GM12878 (cell line): ENCODE measurements around the gene SCYL1. TPM values are rescaled to one million over a fixed set of nuclear protein-coding genes. Genes with fewer than 3 reads are reported as not detected.

Experiments
- ATAC-seq: fragments of 200-7000 bp; cut with Tn5 transposase; 3 replicates; pipeline ENCODE4 v1.9.1; 2020; ENCODE audit warnings: mild to moderate bottlenecking, moderate library complexity
- BruUV-seq: library from RNA; stranded (reverse); fragments of 400-500 nt; replicated peaks from 2 replicates; lab custom pipeline; 2021; lab: Mats Ljungman, UMichigan
- CTCF ChIA-PET: fragments of 300-600 bp; sonication (Branson Sonifier 250); formaldehyde crosslinking; extraction: SDS; loops from one replicate; lab custom pipeline; 2021; ENCODE audit warnings: inconsistent platforms; lab: Yijun Ruan, JAX
- POLR2A ChIA-PET: fragments of 350-600 bp; formaldehyde crosslinking; extraction: SDS; loops from one replicate; lab custom pipeline; 2021; ENCODE audit warnings: inconsistent platforms; lab: Charles Lee
- RAD21 ChIA-PET: fragments of 300-600 bp; sonication (Branson Sonifier 250); formaldehyde crosslinking; loops from one replicate; lab custom pipeline; 2023; ENCODE audit warnings: antibody characterized with exemption; ENCODE audit not compliant: unreplicated experiment; lab: Charles Lee
- SMC1A ChIA-PET: fragments of 300-600 bp; sonication (Branson Sonifier 250); formaldehyde crosslinking; loops from one replicate; lab custom pipeline; 2023; ENCODE audit not compliant: unreplicated experiment, uncharacterized antibody; lab: Charles Lee
- DNase-seq: peaks from one replicate; pipeline ENCODE4 v3.0.0-alpha.2; 2011; ENCODE audit warnings: low read depth, low spot score
- FAIRE-seq: peaks from 3 replicates; lab custom pipeline; 2011; peaks lifted over from hg19 to GRCh38; lab: Jason Lieb, UNC
- H2AFZ ChIP-seq: 2 replicates; pipeline ENCODE4 v1.6.0; 2011; ENCODE audit warnings: low read depth, low read length, control low read depth; ENCODE audit not compliant: control insufficient read depth
- H3K27ac ChIP-seq: 2 replicates; pipeline ENCODE4 v1.5.1; 2011; ENCODE audit warnings: control low read depth; ENCODE audit not compliant: control insufficient read depth, insufficient read depth
- H3K27me3 ChIP-seq, 2 experiments: replicated peaks in 1 of 2; 2 replicates each; pipeline versions ENCODE4 v1.6.0 to v1.6.1; 2011; ENCODE audit warnings: low read length in 1 of 2; ENCODE audit not compliant: control insufficient read depth in 2 of 2, insufficient read depth in 2 of 2
- H3K36me3 ChIP-seq, 2 experiments: 2 replicates each; pipeline ENCODE4 v1.5.1; 2011; ENCODE audit warnings: low read length in 1 of 2; ENCODE audit not compliant: control insufficient read depth in 2 of 2, insufficient read depth in 2 of 2
- H3K4me1 ChIP-seq: 2 replicates; pipeline ENCODE4 v1.6.1; 2011; ENCODE audit warnings: mild to moderate bottlenecking, low read length, moderate library complexity, mixed read lengths; ENCODE audit not compliant: control insufficient read depth, insufficient read depth
- H3K4me2 ChIP-seq: 2 replicates; pipeline ENCODE4 v1.6.0; 2011; ENCODE audit warnings: control low read depth; ENCODE audit not compliant: control insufficient read depth, insufficient read depth
- H3K4me3 ChIP-seq: fragments of 200-600 bp; sonication (generic); 2 replicates; pipeline ENCODE4 v1.5.1; 2016
- H3K79me2 ChIP-seq: 2 replicates; pipeline ENCODE4 v1.6.0; 2011; ENCODE audit warnings: low read length; ENCODE audit not compliant: control insufficient read depth, insufficient read depth
- H3K9ac ChIP-seq: 2 replicates; pipeline ENCODE4 v1.8.0; 2011; ENCODE audit warnings: low read length, control low read depth, mixed read lengths; ENCODE audit not compliant: control insufficient read depth, insufficient read depth
- H3K9me3 ChIP-seq: replicated peaks from 3 replicates; pipeline ENCODE4 v1.5.1; 2011; ENCODE audit warnings: mild to moderate bottlenecking, low read length; ENCODE audit not compliant: control insufficient read depth, insufficient read depth
- H4K20me1 ChIP-seq: 2 replicates; pipeline ENCODE4 v1.6.0; 2011; ENCODE audit not compliant: control insufficient read depth, insufficient read depth
- ATF7 ChIP-seq: fragments of 450-650 bp; IDR thresholded peaks from 2 replicates; pipeline ENCODE4 v1.6.1; 2016; ENCODE audit warnings: low read depth, mild to moderate bottlenecking
- BMI1 ChIP-seq: fragments of 450-650 bp; IDR thresholded peaks from 2 replicates; pipeline ENCODE4 v1.6.1; 2016; ENCODE audit warnings: mild to moderate bottlenecking, moderate library complexity, borderline replicate concordance
- E2F8 ChIP-seq: fragments of 450-650 bp; IDR thresholded peaks from 2 replicates; pipeline ENCODE4 v1.6.1; 2018; ENCODE audit warnings: mild to moderate bottlenecking, low read depth, moderate library complexity; ENCODE audit not compliant: partially characterized antibody
- EP300 ChIP-seq, 2 experiments: fragments of 150-350 bp in 1 of 2; IDR thresholded peaks; 2 replicates each; pipeline ENCODE4 v1.6.1; 2011 to 2012; ENCODE audit warnings: low read depth in 2 of 2, low read length in 2 of 2, borderline replicate concordance in 1 of 2, improper control_type of control experiment in 1 of 2, inconsistent platforms in 1 of 2; ENCODE audit not compliant: control insufficient read depth in 1 of 2
- KDM1A ChIP-seq: fragments of 200-600 bp; sonication (generic); IDR thresholded peaks from 2 replicates; pipeline ENCODE4 v1.6.1; 2016; ENCODE audit warnings: borderline replicate concordance
- MTA3 ChIP-seq: IDR thresholded peaks from 2 replicates; pipeline ENCODE4 v1.6.1; 2012; ENCODE audit warnings: low read length, inconsistent platforms, borderline replicate concordance
- NKRF ChIP-seq: fragments of 450-650 bp; conservative IDR thresholded peaks from 2 replicates; pipeline ENCODE4 v1.6.1; 2017; ENCODE audit warnings: mild to moderate bottlenecking, moderate library complexity
- NRF1 ChIP-seq: conservative IDR thresholded peaks from 2 replicates; pipeline ENCODE4 v1.6.1; 2011; ENCODE audit warnings: mild to moderate bottlenecking, low read depth, low read length, improper control_type of control experiment
- WRNIP1 ChIP-seq: IDR thresholded peaks from 2 replicates; pipeline ENCODE4 v1.6.1; 2011; ENCODE audit warnings: low read depth, low read length, improper control_type of control experiment, borderline replicate concordance
- ZBTB33 ChIP-seq: fragments of 450-650 bp; IDR thresholded peaks from 2 replicates; pipeline ENCODE4 v1.6.1; 2017; ENCODE audit warnings: mild to moderate bottlenecking
- ZNF384 ChIP-seq: IDR thresholded peaks from 2 replicates; pipeline ENCODE4 v1.6.1; 2012; ENCODE audit warnings: low read depth, mild to moderate bottlenecking, low read length, improper control_type of control experiment, borderline replicate concordance
- WGBS: methylation state at CpG from one replicate; pipeline ENCODE4 v1.1.6; 2016; ENCODE audit warnings: low lambda C conversion rate; ENCODE audit not compliant: insufficient replicate concordance, insufficient coverage; ENCODE audit errors: missing lambda C conversion rate; 5-methylcytosine and 5-hydroxymethylcytosine counted together
- in situ Hi-C: fragments of 300-500 bp; cut with MboI; formaldehyde crosslinking; loops from 9 replicates; pipeline ENCODE4 v1.14.3; 2018; ENCODE audit warnings: mixed read lengths
- intact Hi-C: fragments of 100-400 bp; cut with micrococcal nuclease; formaldehyde crosslinking; loops from one replicate; pipeline ENCODE4 v1.14.2; 2022; ENCODE audit not compliant: unreplicated experiment
- polyA plus RNA-seq, 11 experiments: library from polyadenylated mRNA; depleted of rRNA in 4 of 11; unstranded in 6 of 11; stranded (reverse) in 5 of 11; fragments of >200 nt; fragmentation: Nextera tagmentation in 4 of 11; fragmentation: Illumina TruSeq in 1 of 11; extraction: Ambion mirVana in 4 of 11; extraction: Trizol in 1 of 11; gene quantifications; 1 replicate in 1 of 11; 2 replicates in 10 of 11; pipeline versions ENCODE4 v1.2.1 to v1.2.3, GENCODE V29; 2011 to 2016; ENCODE audit warnings: inconsistent platforms in 2 of 11, missing spikeins in 2 of 11, low read depth in 1 of 11
- total RNA-seq, 4 experiments: library from RNA; depleted of rRNA in 3 of 4; stranded (reverse); fragments of >200 nt in 3 of 4; fragmentation: Illumina TruSeq in 1 of 4; extraction: Trizol in 1 of 4; gene quantifications; 2 replicates each; pipeline versions ENCODE4 v1.2.1 to v1.2.3, GENCODE V29; 2013 to 2021

Gene SCYL1
- total and polyA plus RNA-seq, 10 of the 15 experiments (the other 5 are each of a cell fraction or from before 2014, with no cell fraction given) = 0.80 to 82.7 (median 51.2) TPM

GRCh38 chr11:65573391-65574079 lies 48.7 kb downstream of the SCYL1 start:
- DNase-seq (no peak), ATAC-seq (no peak), FAIRE-seq (no peak)
- in situ Hi-C loops (no loop called here), intact Hi-C loops (loop anchor here (1.0 to 5.0 kb wide), 4 partner anchors 15 to 156 kb away; partner anchors contain the start of gene PCNX3)
- ChIA-PET SMC1A (interaction anchor here (1.1 to 4.8 kb wide), 8 partner anchors 13 to 43 kb away, joined by 3 to 48 read pairs (median 7); partner anchors contain the start of gene KCNK7), POLR2A (interaction anchor here (0.6 to 4.7 kb wide), 7 partner anchors 15 to 84 kb away, joined by 3 to 66 read pairs (median 10); partner anchors contain the start of genes PCNX3 and SIPA1), RAD21 (interaction anchor here (1.2 to 6.1 kb wide), 8 partner anchors 15 to 65 kb away, joined by 5 to 58 read pairs (median 10); partner anchors contain the start of genes MAP3K11 and PCNX3), CTCF (interaction anchor here (1.3 to 5.5 kb wide), 8 partner anchors 14 to 190 kb away, joined by 3 to 89 read pairs (median 16); partner anchors contain the start of genes PCNX3 and SIPA1)
- H3K36me3 ChIP-seq = no peaks in the 10 kb centered on the region; a peak in 1 of 4 replicates
- H4K20me1 ChIP-seq = no peaks in the 10 kb centered on the region; the same call in 1 of the 2 replicates
- no TSS peak for BruUV-seq
- H3K4me3 ChIP-seq = peak overlapping the region; percentile 69
- no peak overlapping the region for H2AFZ ChIP-seq
- peaks cover 38% of the 10 kb centered on the region for H3K4me1 ChIP-seq
- H3K27me3 ChIP-seq = no peaks in the 10 kb centered on the region
- H3K9ac ChIP-seq = peak overlapping the region; percentile 64
- 2% methylated on average over 22 of the region's 22 CpGs for WGBS
- H3K9me3 ChIP-seq = no peaks in the 10 kb centered on the region
- peak overlapping the region; percentile 94 for H3K4me2 ChIP-seq
- peak overlapping the region; percentile 43; the same call in 1 of the 2 replicates for H3K27ac ChIP-seq
- peaks cover 78% of the 10 kb centered on the region for H3K79me2 ChIP-seq
- TF ChIP-seq KDM1A (no peak), ZNF384 (no peak), ATF7 (no peak), NRF1 (no peak), ZBTB33 (no peak), WRNIP1 (no peak), MTA3 (no peak), NKRF (no peak), BMI1 (no peak), EP300 (IDR thresholded peaks at IDR 0.05; ENCODE audit: borderline replicate concordance in 1 of 2, control insufficient read depth in 1 of 2, low read depth in 2 of 2, low read length in 2 of 2) (no peak), E2F8 (no peak)
